Measurements from ENCODE around the gene HYLS1.

DNA sequence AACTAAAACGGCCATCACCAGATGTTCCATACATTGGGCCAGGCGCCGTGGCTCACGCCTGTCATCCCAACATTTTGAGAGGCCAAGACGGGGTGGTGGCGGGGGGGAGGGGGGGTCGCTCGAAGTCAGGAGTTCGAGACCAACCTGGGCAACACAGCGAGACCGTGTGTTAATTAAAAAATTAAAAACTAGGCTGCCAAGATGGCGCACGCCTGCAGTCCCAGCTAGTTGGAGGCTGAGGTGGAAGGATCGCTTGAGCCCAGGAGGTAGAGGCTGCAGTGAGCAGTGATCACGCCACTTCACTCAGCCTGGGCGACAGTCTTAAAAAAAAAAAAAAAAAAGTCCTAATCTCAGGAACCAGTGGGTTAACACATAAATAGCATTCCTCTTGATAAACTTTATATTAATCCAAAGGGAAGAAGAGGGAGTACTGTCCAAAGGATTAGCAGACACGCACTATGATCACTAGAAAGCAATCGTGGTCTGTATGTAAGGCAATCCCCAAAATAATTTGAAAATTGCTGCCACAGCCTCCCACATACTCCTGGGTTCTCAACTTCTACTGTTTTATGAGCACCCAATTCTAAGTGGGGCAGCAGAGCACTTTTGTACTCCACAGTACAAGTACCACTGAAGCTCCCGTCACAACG, 14.9 kb downstream of the HYLS1 start:
- TF ChIP-seq EZH2 (IDR thresholded peaks at IDR 0.05; ENCODE audit: borderline replicate concordance, low read length): no peak
- TF ChIP-seq, protein P1, sequence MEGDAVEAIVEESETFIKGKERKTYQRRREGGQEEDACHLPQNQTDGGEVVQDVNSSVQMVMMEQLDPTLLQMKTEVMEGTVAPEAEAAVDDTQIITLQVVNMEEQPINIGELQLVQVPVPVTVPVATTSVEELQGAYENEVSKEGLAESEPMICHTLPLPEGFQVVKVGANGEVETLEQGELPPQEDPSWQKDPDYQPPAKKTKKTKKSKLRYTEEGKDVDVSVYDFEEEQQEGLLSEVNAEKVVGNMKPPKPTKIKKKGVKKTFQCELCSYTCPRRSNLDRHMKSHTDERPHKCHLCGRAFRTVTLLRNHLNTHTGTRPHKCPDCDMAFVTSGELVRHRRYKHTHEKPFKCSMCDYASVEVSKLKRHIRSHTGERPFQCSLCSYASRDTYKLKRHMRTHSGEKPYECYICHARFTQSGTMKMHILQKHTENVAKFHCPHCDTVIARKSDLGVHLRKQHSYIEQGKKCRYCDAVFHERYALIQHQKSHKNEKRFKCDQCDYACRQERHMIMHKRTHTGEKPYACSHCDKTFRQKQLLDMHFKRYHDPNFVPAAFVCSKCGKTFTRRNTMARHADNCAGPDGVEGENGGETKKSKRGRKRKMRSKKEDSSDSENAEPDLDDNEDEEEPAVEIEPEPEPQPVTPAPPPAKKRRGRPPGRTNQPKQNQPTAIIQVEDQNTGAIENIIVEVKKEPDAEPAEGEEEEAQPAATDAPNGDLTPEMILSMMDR (conservative IDR thresholded peaks at IDR 0.05 in 1 of 2, IDR thresholded peaks at IDR 0.05 in 1 of 2; ENCODE audit: extremely low read depth in 1 of 2, insufficient read depth in 1 of 2, low read depth in 1 of 2, low read length in 2 of 2): no peak

Measured in mammary epithelial cell (primary cell).